Measurements from ENCODE around the gene DNAAF5.

Gene DNAAF5

DNA sequence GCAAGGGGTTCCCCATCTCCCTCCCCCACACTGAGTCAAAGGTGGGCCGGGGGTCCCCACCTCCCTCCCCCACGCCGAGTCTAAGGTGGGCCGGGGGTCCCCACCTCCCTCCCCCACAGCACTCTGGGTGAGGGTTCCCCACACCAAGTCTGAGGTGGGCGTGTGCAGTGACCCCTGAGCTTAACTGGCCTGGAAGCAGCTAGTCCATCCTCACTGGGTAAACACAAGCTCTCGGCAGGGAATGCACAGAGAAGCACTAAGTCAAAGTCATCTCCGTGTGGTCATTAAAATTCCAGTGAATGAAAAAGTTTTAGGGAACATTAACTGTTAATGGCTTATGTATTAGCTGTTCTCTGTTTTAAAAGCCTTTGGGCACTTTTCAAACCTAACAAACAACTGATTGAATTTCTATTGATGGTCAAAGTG lies 44.3 kb downstream of the DNAAF5 start:
- no peak for DNase-seq

GRCh38 chr7:771234-772004 lies 44.9 kb downstream of the DNAAF5 start:
- no peak for DNase-seq

DNA sequence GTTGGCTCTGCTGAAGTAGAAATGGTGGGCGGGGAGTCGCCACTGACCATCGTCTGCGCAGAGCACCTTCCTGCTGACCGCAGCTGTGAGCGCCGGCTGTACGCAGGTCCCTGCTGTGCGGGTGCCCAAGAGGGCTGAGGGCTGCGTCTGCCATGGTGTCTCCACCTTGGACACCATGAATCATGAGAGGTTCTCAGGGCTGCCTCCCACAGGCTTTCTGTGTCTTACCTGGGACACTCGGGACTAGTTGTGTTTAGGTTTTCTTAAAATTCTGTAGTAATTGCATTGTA lies 45.5 kb downstream of the DNAAF5 start:
- no peak for DNase-seq

- DNase-seq: no peak
Measured at GRCh38 chr7:772392-772791, 45.9 kb downstream of the DNAAF5 start.

DNA sequence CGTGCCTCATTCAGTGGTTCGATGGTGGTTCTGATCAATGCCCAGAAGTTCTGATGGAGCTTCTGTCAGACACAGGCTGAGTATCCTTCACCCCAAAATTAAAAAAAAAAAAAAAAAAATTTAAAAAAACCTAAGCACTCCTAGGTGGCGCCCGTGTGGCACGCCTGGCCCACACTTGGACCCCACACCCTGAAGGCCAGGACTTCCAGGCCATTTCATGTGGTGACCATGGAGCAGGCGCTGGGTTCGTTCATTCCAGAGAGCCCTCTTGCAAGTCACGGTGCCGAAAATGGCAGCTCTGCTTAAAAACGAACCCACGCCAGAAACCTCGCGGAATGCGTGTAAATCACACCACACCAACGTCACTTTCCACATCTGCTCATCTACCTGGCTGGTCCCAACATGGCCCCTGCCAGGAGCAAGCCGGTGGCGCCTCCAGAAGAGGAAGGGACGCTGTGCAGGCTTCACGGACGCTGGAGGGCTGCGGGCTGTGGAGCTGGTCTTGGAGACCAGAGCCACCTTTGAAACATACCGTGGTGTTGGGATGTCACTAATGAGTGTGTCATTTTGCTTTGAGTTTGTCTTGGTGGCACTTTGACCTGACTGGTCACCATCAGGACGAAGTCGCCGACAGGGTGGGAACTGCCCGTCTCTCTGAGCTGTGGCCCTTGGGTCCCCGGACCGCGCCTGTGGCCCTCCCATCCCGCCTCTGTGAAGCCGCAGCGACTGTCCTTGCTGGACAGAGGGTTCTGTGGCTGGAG lies 46.5 kb downstream of the DNAAF5 start:
- DNase-seq: no peak

DNA sequence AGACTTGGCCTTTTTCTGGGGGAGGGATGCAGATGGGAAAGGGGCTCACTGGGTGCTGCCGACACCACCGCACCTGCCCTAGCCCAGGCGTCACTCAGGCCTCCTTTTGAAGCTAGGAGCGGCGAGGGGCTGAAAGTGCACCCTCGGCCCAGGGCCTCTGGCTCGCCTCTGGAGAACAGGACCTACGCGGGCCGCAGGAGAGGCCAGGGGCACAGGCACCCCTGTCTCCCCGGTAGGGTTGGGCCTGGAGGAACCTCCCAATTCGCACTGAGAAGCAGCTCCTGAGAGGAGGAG lies 47.1 kb downstream of the DNAAF5 start:
- no peak for DNase-seq

DNA sequence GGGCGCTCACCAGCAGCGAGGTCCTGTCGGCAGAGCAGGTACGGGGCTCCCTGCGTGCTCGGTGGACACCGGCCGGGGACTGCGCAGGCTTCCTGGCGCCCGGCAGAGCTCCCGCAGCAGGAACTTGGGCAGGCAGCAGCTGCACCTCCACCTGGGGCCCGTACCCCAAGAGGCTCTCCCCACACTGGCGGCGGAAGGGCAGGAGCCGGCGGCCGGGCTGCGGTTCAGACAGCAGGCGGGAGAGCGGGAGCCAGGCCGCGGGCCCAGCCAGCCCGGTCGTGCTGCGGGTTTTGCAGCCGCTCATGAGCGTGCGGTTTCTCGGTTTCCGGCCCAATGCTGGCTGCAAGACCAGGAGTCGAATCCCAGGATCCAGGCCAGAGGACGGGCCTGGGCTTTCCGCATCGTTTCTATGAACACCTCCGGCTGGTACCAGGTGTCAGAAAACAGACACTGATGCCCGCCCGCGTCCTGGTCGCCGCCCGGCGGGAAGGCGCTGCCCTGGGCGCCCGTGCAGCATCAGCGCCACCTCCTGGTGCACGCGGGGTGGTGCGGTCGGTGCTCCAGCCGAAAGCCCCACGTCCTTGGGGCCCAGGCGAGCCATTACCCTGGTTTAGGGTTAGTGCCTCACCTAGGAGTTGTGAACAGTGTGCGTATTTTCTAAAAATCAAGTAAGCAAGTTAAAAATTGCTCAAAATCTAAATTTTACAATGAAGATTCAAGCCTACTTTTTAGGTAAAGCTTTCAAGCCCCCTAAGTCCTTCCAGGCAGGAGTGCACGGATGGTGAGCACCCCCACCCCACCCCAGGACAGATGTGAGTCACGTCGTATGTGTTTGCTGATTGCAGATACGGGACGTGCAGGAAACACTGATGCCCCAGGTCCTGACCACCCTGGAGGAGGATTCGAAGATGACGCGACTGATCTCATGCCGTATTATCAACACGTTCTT lies 47.9 kb downstream of the DNAAF5 start:
- no peak for DNase-seq

GRCh38 chr7:776381-776780 lies 49.9 kb downstream of the DNAAF5 start:
- no peak for DNase-seq

- DNase-seq: no peak
Measured at GRCh38 chr7:776992-777727, 50.7 kb downstream of the DNAAF5 start.

DNA sequence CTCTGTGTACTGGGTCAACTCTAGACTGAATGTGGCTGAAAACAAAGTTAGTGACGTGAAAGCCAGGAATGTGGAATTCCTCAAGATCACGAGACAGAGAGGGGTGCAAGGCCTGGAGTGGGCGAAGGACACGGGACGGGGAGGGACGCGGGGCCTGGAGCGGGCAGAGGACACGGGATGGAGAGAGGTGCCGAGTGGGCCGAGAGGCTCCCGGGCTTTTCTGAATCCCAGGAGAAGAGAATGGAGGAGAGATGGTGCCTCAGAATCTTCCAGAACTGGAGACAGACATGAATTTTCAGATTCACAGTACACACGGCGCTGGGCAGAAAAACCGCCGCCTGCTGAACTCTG lies 51.2 kb downstream of the DNAAF5 start:
- no peak for DNase-seq

DNA sequence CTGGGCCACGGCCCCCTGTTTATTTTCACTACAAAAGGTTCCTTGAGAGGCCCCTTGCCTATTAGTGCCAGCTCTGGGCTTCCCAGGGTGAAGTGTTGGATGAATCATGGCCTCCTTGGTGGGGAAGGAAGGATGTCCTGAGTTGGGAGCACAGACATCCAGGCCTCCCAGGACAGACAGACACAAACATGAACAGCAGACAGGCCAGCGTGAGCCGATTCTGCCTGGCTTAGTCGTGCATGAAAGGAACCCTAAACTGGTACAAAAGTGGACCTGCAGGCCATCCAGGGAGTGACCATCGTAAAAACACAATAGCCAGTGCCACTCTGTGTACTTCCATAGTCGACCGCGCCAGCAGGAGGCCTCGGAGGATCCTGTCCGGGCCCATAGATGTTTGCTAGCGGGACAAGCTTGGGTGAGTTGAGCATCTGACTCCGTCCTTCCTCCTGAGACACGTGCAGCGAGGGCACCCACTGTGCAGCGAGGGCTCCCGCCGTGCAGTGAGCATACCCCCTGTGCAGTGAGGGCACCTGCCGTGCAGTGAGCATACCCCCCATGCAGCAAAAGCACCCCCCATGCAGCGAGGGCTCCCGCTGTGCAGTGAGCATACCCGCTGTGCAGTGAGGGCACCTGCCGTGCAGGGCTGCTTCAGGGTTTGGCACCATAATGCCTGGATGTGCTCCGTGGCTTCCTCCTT lies 51.9 kb downstream of the DNAAF5 start:
- no peak for DNase-seq

DNA sequence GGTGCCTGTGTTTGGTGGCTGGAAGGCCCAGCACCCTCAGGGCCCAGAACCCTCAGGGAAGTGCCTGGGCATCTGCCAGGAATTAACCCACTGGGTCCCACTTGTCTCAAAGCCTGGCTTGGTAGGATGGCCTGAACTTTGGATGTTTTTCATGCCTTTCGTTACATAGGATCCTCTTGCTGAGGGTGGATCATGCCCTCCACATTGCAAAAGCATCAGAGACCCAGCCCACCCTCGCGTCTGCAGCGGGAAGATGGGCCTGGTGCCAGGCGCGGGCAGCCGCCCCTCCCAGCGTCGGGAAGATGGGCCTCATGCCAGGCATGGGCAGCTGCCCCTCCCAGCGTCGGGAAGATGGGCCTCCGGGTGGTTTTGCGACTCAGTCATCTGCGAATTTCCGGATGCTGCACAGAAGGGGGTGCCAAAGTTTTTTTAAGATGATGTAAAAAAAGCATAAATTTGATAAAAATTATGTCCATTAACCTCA lies 52.5 kb downstream of the DNAAF5 start:
- DNase-seq: no peak

DNA sequence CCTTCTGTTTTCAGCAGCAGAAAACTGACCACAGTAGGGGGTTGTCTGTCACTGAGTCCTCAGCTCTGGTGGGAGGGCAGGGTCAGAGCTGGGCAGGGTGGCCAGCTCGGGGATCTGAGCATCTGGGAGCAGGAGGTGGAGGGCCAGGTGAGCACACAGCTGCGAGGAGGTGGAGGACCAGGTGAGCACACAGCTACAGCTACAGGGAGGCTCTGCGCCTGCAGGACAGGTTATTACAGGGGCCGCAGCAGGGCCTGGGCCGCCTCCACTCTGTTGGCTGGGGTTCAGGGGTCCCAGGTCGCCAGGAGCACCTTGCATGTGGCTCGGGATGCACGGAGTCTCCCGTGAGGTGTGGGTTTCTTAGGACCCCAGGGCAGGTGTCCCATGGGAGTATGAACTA lies 53.0 kb downstream of the DNAAF5 start:
- DNase-seq: no peak

GRCh38 chr7:780081-780480 lies 53.6 kb downstream of the DNAAF5 start:
- DNase-seq: no peak

DNA sequence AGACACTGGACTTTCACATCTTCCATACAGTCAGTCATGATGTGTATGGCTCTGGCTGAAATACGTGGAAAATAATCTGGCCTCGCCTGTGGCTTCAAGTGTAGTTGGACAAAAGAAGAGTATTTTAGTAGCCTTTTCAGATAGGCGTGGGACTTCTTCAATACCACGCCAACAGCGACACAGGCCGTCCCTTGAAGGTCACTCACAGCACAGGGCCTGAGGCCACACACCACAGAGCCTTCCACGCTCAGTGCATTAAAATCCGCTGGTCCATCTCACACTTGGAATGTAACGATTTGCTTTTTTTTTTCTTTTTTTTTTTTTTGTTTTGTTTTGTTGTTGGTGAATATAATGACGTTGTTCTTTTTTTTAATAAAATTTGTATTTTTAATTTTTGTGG lies 54.0 kb downstream of the DNAAF5 start:
- DNase-seq: no peak

GRCh38 chr7:781186-781849 lies 54.8 kb downstream of the DNAAF5 start:
- DNase-seq: no peak

DNA sequence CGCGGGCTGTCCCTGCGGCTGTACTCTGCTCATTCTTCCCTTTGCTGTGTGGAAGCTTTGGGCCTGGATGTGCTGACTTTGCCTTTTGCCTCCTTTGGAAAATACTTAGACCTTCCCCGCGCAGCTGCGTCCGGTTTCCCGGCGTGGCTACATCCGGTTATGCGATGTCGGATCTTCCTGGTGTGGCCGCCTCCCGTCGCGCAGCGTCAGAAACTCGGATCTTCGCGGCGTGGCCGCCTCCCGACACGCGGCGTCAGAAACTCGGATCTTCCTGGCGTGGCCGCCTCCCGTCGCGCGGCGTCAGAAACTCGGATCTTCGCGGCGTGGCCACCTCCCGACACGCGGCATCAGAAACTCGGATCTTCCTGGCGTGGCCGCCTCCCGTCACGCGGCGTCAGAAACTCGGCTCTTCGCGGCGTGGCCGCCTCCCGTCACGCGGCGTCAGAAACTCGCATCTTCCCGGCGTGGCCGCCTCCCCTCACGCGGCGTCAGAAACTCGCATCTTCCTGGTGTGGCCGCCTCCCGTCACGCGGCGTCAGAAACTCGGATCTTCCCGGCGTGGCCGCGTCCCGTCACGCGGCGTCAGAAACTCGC lies 55.5 kb downstream of the DNAAF5 start:
- DNase-seq: no peak

- DNase-seq: no peak
Measured at GRCh38 chr7:782718-783449, 56.4 kb downstream of the DNAAF5 start.

- no peak for DNase-seq
Measured at GRCh38 chr7:783556-784490, 57.3 kb downstream of the DNAAF5 start.
